ENCODE measurements around the gene CYSTM1. TPM values are rescaled to one million over a fixed set of nuclear protein-coding genes. Genes with fewer than 3 reads are reported as not detected.

The CYSTM1 gene, protein sequence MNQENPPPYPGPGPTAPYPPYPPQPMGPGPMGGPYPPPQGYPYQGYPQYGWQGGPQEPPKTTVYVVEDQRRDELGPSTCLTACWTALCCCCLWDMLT
- 10 to 100 TPM in 5 of 6 donors, 1 to 10 TPM in 1; 5.4 to 20.6 (median 12.6) TPM for polyA plus RNA-seq (ENCODE audit: low read depth in 6 of 6)

DNA sequence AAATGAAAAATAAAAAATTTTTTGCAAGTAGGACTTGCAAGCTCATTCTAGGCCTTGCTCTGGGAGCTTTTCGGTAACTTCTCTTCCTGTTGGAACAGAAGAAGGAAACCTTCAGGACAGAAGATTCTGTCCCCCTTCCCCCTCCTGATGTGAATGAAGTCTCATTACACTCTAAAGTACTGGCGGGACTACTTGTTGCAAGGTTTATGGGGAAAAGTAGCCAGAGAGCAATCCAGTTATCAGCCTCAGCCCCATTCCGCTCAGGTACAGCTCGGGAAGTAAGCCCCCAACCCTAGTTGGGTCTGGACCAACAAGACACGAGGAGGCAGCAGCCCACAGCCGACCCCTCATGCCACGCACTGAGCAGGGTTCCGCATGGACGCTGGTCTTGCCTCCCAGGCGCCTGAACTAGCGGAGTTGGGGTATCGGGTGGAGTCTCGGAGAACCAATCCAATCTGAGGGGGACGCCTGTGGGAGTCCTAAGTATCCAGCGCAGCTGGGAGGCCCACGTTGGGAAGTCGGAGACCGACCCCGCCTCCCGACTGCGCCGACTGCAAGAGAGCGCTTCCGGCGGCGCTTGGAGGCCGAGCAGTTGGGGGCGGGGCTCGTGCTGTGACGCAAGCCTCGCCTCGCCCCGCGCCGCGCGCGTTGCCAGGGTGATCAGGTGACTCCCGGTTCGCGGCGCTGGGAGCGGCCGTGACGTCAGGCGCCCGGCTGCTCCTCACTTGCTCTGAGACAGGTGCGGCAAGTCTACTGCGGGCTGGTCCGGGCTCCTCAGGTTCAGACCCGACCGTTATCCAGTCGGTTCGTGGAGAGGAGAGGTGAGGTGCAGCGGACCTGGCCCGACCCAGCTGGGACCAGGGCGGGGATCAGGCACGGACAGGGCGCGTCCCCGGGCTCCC, at the start of gene CYSTM1:
CYSTM1 (plus strand) TSS at position 724 of the 902 bp plus-strand sequence. CDS start 19,278 bp downstream, outside the sequence.
- peaks cover 0 to 15% (median 5%) of the 10 kb centered on the region in 3 donors for H3K27me3 Mint-ChIP-seq
- H3K4me1 Mint-ChIP-seq, result peaks cover 12 to 22% (median 16%) of the 10 kb centered on the region in 3 donors
- no peaks in the 10 kb centered on the region for H3K36me3 Mint-ChIP-seq
- H3K9me3 Mint-ChIP-seq, result no peaks in the 10 kb centered on the region
- ATAC-seq (ENCODE audit: low read depth in 2 of 2) (peak; percentile 88 to 89), DNase-seq (peak; percentile 99)
- H3K4me3 Mint-ChIP-seq, result peak within 1 kb of the TSS; percentile 93 to 97 (median 96)
- peak within 1 kb of the TSS; percentile 99 to 100 (median 99) for H3K27ac Mint-ChIP-seq

DNA sequence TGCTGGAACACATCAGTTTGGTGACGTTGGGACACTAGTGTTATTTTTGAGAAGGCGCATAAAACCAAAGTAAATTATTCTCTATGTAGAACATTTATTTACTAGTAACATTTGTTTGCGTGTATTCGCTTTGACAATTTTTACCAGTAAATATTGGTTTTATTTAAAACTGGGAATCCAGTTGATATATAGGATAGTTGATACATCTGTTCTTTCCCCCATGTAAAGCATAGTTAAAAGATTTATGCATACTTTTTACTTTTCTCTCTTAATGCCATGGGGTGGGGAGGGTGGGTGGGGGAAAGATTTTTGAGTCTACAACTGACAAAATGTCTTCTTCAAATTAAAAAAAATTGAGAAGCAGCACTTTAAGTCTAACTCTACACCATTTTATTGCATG, 49.4 kb upstream of the CYSTM1 start, which contains the start of gene IGIP:
IGIP (plus strand) TSS at position 301 of the 400 bp plus-strand sequence. CDS start 2,540 bp downstream, outside the sequence.
- Mint-ChIP-seq H3K4me1 (peaks cover 12 to 15% (median 14%) of the 10 kb centered on the region in 3 donors), H3K27ac (no peak within 1 kb of the TSS), H3K27me3 (no peaks in the 10 kb centered on the region), H3K4me3 (no peak within 1 kb of the TSS), H3K36me3 (no peaks in the 10 kb centered on the region), H3K9me3 (no peaks in the 10 kb centered on the region)
- ATAC-seq (ENCODE audit: low read depth in 2 of 2) (no peak), DNase-seq (no peak)

DNA sequence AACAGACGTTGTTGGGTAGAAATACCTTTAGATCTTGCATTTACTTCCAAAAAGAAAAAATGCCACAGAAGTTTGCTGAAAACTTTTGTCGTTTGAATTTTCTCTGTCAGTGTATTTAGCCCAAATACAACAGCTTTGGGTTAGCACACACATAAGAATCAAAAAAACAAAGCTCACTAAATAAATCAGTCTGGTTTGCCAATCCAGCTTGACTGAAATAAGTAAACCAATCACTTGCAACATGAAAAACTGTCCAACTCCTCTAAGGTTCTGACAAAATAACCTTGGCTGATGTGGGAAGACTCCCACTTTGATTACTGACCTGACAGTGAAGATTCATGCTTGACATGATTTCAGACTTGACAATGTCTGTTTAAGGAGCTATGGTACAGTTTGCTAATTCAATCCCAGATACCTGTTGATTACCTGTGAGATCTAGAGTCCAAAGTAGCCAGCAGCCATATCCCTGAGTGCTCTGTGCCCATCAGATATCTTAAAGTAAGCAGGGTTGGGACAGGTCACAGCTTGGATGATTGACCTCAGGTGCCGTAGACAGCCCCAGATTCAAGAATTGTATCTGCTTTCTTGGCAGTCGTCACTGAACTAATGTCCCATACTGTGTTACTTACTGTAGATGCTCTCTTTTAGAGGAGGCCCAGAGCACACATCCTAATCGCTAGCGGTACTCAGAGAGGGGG, 48.5 kb upstream of the CYSTM1 start:
- peak overlapping the region in 1 of 6 donors; percentile 92 for H3K27ac Mint-ChIP-seq
- ATAC-seq (ENCODE audit: low read depth in 2 of 2) (no peak), DNase-seq (no peak)
- H3K4me3 Mint-ChIP-seq, result no peak overlapping the region
- no peaks in the 10 kb centered on the region for H3K27me3 Mint-ChIP-seq
- H3K4me1 Mint-ChIP-seq, result peaks cover 13 to 19% (median 16%) of the 10 kb centered on the region in 3 donors
- H3K9me3 Mint-ChIP-seq, result no peaks in the 10 kb centered on the region
- no peaks in the 10 kb centered on the region for H3K36me3 Mint-ChIP-seq

DNA sequence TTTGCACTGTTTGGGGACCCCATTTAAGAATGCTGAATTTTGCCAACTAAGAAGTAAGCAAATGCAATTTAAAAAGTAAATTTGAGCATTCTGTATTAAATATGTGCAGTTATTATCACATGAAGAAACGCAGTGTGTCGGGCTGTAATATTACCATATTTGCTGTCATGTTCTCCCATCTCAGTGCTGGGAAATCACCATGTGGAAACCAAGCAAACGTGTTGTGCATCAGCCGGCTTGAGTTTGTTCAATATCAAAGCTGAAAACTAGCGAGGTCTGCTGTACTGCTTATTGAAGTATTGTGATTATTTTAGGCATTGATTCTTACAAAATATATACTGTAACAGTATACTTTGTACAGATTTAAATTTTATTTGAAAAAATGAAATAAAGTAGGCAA, 46.6 kb upstream of the CYSTM1 start:
- ATAC-seq (ENCODE audit: low read depth in 2 of 2), result no peak
- Mint-ChIP-seq H3K4me1 (peaks cover 18 to 28% (median 25%) of the 10 kb centered on the region in 3 donors), H3K27ac (no peak overlapping the region), H3K4me3 (no peak overlapping the region), H3K27me3 (no peaks in the 10 kb centered on the region), H3K9me3 (no peaks in the 10 kb centered on the region), H3K36me3 (no peaks in the 10 kb centered on the region)
- no peak for DNase-seq

DNA sequence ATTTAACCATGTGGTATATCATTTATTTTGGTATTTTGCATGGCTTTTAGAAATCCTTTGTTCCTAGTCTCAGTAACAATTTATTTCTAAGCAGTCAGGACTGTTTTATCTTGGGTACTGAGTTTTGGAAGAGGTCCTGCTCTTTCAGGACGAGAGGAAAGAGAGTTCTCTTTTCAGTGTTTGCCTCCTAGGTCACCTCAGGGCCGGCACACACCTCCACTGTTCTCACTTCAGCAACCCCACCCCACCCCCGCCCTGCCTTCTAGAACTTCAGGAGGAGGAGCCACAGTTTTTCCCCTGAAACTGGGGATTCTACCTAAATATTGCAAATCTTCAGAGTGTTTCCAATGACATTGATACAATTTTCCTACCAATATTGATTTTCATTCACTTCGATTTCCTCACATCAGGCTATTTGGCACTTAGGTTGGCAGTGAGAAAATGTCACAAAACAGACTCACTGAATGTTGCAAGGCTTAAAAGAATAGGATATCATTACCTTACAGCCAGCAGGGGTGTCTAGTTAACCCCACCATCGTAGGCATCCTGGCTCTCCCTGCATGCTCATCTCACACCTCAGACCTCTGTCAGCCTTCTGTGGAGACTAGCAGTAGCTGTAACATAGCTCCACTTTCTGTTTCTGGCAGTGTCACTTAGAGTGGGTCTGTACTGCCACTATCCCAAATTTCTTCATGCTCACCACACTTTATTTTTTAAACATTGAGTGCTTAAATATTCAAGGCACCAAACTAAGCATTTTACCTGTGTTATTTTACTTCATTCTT, 43.8 kb upstream of the CYSTM1 start:
- Mint-ChIP-seq H3K9me3 (no peaks in the 10 kb centered on the region), H3K27ac (peak overlapping the region in 3 of 6 donors; percentile 1 to 69 (median 18)), H3K27me3 (no peaks in the 10 kb centered on the region), H3K36me3 (no peaks in the 10 kb centered on the region), H3K4me1 (peaks cover 30 to 36% (median 31%) of the 10 kb centered on the region in 3 donors), H3K4me3 (peak overlapping the region in 1 of 8 donors; percentile 25)
- DNase-seq (no peak), ATAC-seq (ENCODE audit: low read depth in 2 of 2) (no peak)

DNA sequence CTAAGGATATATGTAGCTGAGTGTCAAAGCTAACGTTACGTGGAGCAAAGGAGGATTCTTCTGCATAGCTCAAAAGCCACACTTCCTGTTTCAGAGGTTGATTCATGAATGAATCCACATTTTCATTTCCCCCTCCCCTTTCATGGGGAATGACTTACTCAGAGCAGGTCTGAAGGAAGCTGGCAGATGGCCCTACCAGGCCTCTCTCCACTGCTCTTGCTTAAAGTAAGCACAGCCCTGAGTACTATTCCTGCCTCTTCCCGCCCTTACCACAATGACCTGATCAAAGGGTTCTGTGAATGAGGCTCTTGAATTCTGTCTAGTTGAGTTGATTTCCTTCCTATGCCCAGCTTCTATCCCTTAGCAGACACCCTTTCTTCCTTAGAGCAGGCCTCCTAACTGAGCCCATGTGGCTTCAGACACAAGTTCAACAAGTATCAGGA, 43.0 kb upstream of the CYSTM1 start:
- H3K4me3 Mint-ChIP-seq, result no peak overlapping the region
- no peak for DNase-seq

DNA sequence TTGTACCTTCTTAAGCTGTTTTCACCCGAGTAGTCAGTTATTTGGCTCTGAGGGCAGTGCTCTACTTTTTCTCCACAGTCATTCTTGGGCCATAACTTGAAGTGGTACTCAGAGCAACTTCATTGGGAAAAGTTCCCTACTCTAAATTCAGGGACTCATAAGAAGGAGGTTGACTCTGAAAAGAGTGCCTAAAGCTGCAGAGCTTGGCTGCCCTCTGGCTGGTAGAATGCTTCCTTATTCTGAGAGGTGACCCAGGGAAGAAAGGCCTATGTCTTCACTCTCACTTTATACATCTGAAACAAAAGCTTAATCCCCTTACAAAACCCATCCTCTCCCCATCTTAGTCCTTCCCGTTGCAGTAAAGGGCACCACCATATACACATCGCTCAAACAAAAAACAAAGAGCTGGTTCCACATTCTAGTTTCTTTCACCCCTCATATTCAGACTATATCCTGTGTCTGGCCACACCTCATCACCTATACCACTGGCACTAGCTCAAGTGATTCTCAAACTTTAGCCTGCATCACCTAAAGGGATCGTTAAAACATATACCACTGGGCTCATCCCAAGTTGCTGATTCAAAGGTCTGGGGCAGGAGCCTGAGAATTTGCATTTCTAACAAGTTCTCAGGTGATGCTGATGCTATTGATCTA, 41.3 kb upstream of the CYSTM1 start:
- H3K4me3 Mint-ChIP-seq, result no peak overlapping the region

More for the DNA sequence above, 43.0 kb upstream of the CYSTM1 start:
- H3K36me3 Mint-ChIP-seq, result no peaks in the 10 kb centered on the region
- ATAC-seq (ENCODE audit: low read depth in 2 of 2), result peak; percentile 75 to 82
- no peaks in the 10 kb centered on the region for H3K27me3 Mint-ChIP-seq
- peaks cover 25 to 38% (median 28%) of the 10 kb centered on the region in 3 donors for H3K4me1 Mint-ChIP-seq
- H3K27ac Mint-ChIP-seq, result peak overlapping the region in 3 of 6 donors; percentile 16 to 75 (median 53)
- H3K9me3 Mint-ChIP-seq, result no peaks in the 10 kb centered on the region

DNA sequence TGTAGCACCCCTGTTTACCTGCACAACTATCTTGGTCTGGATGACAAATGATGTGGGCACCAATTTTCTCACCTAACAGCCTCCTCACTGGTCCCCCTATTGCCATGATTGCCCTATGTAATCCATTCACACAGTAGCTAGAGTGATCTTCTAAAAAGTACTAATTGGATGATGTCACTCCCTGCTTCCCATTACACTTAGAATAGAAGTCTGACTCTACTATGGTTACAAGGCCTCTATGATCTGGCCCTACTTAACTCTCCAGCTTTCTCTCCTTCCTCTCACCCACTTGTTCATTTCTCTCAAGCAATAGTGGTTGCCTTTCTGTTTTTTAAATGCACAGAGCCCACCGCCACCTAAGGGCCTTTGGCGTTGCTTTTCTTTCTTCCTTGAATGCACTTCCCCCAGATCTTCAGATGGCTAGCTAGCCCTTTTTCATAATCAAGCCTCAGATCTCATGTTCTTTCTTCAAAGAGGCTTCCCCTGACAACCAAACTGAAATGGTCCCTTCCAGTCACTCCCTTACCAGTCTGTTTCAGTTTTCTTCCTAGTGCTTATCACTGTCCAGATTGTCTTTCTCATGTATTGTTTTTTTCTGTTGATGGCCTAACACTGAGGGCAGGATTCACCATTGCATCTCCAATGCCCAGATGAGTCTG, 40.6 kb upstream of the CYSTM1 start:
- DNase-seq, result no peak
- H3K4me1 Mint-ChIP-seq, result peaks cover 26 to 38% (median 28%) of the 10 kb centered on the region in 3 donors
- H3K36me3 Mint-ChIP-seq, result no peaks in the 10 kb centered on the region
- H3K4me3 Mint-ChIP-seq, result no peak overlapping the region
- H3K27me3 Mint-ChIP-seq, result no peaks in the 10 kb centered on the region
- peak overlapping the region in 2 of 6 donors; percentile 4 to 31 for H3K27ac Mint-ChIP-seq
- no peak for ATAC-seq (ENCODE audit: low read depth in 2 of 2)
- no peaks in the 10 kb centered on the region for H3K9me3 Mint-ChIP-seq

More for the DNA sequence above, 41.3 kb upstream of the CYSTM1 start:
- Mint-ChIP-seq H3K4me1 (peaks cover 26 to 38% (median 28%) of the 10 kb centered on the region in 3 donors), H3K9me3 (no peaks in the 10 kb centered on the region), H3K27ac (no peak overlapping the region), H3K36me3 (no peaks in the 10 kb centered on the region), H3K27me3 (no peaks in the 10 kb centered on the region)
- DNase-seq (no peak), ATAC-seq (ENCODE audit: low read depth in 2 of 2) (no peak)

DNA sequence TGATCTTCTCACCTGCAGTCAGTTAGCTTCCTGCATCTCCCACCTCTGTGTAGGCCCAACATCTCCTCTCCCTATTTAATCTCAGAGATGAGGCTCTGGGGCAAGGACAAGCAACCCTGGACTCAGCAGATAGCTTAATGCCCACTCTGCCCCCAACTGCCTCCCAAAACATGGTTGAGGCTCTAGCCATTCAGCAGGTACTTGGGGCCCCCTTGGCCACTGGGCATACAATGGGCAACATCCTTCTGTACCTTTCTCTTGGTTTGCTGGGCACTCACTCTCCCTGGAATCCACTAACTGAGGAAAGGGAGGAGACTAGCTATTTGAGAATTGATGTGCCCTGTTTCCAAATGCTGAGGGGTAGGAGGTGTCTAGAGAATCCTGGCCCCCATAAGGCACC, 39.9 kb upstream of the CYSTM1 start:
- Mint-ChIP-seq H3K4me1 (peaks cover 29 to 38% (median 32%) of the 10 kb centered on the region in 3 donors), H3K27me3 (no peaks in the 10 kb centered on the region), H3K27ac (peak overlapping the region in 1 of 6 donors; percentile 49), H3K36me3 (no peaks in the 10 kb centered on the region), H3K4me3 (no peak overlapping the region), H3K9me3 (no peaks in the 10 kb centered on the region)
- ATAC-seq (ENCODE audit: low read depth in 2 of 2), result no peak
- DNase-seq, result no peak

DNA sequence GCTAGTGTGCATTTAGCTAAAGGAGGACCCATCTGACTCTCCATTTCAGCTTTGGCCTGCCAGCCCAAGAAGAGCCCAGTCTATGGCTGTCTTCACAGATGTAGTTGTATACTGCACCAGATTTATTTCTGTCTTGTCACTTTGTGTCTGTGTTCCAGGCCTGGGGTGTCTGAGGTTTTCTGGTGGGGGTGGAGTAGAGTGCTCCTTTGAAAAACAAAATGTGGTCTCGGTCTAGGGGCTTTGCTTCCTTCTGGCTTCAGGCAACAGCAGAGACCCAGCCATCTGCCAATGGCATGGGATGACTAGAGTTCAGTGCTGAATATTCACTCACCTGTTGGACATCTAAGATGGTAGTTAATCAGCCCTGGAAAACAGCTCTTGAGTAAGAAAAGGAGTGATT, 38.4 kb upstream of the CYSTM1 start:
- no peaks in the 10 kb centered on the region for H3K36me3 Mint-ChIP-seq
- H3K4me3 Mint-ChIP-seq, result no peak overlapping the region
- DNase-seq (no peak), ATAC-seq (ENCODE audit: low read depth in 2 of 2) (no peak)
- H3K4me1 Mint-ChIP-seq, result peaks cover 24 to 38% (median 32%) of the 10 kb centered on the region in 3 donors
- no peaks in the 10 kb centered on the region for H3K9me3 Mint-ChIP-seq
- H3K27me3 Mint-ChIP-seq, result no peaks in the 10 kb centered on the region
- H3K27ac Mint-ChIP-seq, result no peak overlapping the region

DNA sequence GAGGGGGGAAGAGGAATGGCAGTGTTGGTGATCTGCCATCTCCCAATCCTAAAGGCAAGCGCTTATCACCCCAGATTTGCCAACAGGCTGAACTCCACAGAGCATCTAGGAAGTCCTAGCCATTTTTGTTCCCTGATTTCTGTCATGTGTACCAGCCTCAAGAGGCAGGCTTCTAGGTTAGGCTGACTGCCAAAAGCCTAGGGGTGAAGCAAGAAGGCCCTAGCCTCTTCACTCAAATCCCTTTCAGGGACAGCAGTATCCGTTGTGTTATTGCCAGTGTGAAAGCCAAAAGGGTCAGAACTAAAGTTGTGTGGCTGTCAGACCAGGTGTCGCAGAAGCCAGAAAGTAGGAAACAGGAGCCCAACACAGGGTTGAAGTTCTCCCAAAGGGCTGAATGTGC, 34.6 kb upstream of the CYSTM1 start:
- Mint-ChIP-seq H3K4me1 (peaks cover 22 to 37% (median 25%) of the 10 kb centered on the region in 3 donors), H3K4me3 (no peak overlapping the region), H3K27ac (peak overlapping the region in 1 of 6 donors; percentile 29), H3K36me3 (no peaks in the 10 kb centered on the region), H3K9me3 (no peaks in the 10 kb centered on the region), H3K27me3 (peaks cover 7 to 15% (median 13%) of the 10 kb centered on the region in 3 donors)
- ATAC-seq (ENCODE audit: low read depth in 2 of 2), result no peak
- no peak for DNase-seq

DNA sequence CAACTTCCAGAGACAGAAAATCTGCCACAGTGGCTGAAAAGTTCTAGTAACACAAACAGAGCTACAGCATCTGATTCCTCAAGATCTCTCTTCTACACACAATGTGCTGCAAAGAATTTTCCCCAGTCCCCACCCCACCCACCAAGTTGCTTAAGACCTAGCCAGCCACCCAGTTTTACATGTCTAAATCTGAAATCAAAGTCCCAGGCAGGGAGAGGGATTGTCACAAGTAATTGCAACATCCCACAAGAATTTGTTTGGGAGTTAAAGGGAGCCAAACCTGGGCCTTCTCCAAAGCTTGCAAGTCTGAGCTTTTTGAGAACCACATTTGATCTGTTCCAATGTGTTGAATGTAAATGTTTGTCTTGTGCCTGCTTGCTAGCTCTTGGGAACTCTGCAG, 33.7 kb upstream of the CYSTM1 start:
- Mint-ChIP-seq H3K4me3 (no peak overlapping the region), H3K27me3 (peaks cover 11 to 23% (median 13%) of the 10 kb centered on the region in 3 donors), H3K27ac (no peak overlapping the region), H3K36me3 (no peaks in the 10 kb centered on the region), H3K9me3 (no peaks in the 10 kb centered on the region), H3K4me1 (peaks cover 27 to 44% (median 28%) of the 10 kb centered on the region in 3 donors)
- DNase-seq (no peak), ATAC-seq (ENCODE audit: low read depth in 2 of 2) (no peak)
